Progenitor cell of endocrine pancreas (in vitro differentiated cells): ENCODE data around the gene GMEB2. TPM values are rescaled to one million over a fixed set of nuclear protein-coding genes. Genes with fewer than 3 reads are reported as not detected.
"Not testable (repeated sequence)": the region's sequence is repeated elsewhere in the genome, so short reads cannot be mapped to it uniquely, and the experiment has no call there.

ENCODE experiments used
- DNase-seq: peaks from one replicate; pipeline ENCODE4 v3.0.0; 2021; ENCODE audit warnings: low spot score; ENCODE audit not compliant: unreplicated experiment
- H3K27ac Mint-ChIP-seq: 2 replicates; pipeline ENCODE4 v1.8.0; 2021; ENCODE audit warnings: mild to moderate bottlenecking, moderate library complexity, mixed read lengths
- H3K27me3 Mint-ChIP-seq: 2 replicates; pipeline ENCODE4 v1.8.0; 2021; ENCODE audit warnings: mixed read lengths
- H3K36me3 Mint-ChIP-seq: 2 replicates; pipeline ENCODE4 v1.8.0; 2022; ENCODE audit warnings: mixed read lengths; ENCODE audit not compliant: insufficient read depth
- H3K4me1 Mint-ChIP-seq: 2 replicates; pipeline ENCODE4 v1.8.0; 2021; ENCODE audit warnings: low read depth, mixed read lengths
- H3K4me3 Mint-ChIP-seq: 2 replicates; pipeline ENCODE4 v1.8.0; 2021; ENCODE audit warnings: low read depth, mild to moderate bottlenecking, moderate library complexity, mixed read lengths
- H3K9me3 Mint-ChIP-seq: 2 replicates; pipeline ENCODE4 v1.8.0; 2021; ENCODE audit warnings: low read depth, mixed read lengths
- total RNA-seq: library from RNA; stranded (reverse); gene quantifications from 2 replicates; pipeline ENCODE4 v1.2.1, GENCODE V29; 2021
- TF ChIP-seq, protein P1 (sequence below): fragments of 200-600 bp; sonication (generic); IDR thresholded peaks from one replicate; pipeline ENCODE4 v1.5.0; 2021; ENCODE audit warnings: antibody characterized with exemption, mild to moderate bottlenecking; ENCODE audit not compliant: unreplicated experiment

Gene GMEB2
- total RNA-seq, 1 donor from 2014 or later, result 15.1 TPM

DNA sequence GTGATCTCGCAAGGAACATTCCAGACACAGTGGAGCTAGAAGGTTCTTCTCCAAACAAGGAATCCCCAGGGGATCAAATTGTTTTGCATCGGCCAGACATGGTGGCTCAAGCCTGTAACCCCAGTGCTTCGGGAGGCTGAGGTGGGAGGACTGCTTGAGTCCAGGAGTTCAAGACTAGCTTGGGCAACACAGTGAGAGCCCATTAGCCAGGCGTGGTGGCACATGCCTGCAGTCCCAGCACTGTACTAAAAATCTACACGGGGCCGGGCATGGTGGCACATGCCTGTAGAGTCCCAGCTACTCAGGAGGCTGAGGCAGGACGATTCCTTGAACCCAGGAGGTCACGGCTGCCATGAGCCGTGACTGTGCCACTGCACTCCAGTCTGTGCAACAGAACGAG, 15.3 kb downstream of the GMEB2 start:
- Mint-ChIP-seq H3K4me3 (no peak overlapping the region), H3K27ac (no peak overlapping the region), H3K9me3 (peaks cover 5% of the 10 kb centered on the region), H3K36me3 (peaks cover 23% of the 10 kb centered on the region), H3K4me1 (no peaks in the 10 kb centered on the region), H3K27me3 (no peaks in the 10 kb centered on the region)
- no peak for DNase-seq
- TF ChIP-seq, protein P1, sequence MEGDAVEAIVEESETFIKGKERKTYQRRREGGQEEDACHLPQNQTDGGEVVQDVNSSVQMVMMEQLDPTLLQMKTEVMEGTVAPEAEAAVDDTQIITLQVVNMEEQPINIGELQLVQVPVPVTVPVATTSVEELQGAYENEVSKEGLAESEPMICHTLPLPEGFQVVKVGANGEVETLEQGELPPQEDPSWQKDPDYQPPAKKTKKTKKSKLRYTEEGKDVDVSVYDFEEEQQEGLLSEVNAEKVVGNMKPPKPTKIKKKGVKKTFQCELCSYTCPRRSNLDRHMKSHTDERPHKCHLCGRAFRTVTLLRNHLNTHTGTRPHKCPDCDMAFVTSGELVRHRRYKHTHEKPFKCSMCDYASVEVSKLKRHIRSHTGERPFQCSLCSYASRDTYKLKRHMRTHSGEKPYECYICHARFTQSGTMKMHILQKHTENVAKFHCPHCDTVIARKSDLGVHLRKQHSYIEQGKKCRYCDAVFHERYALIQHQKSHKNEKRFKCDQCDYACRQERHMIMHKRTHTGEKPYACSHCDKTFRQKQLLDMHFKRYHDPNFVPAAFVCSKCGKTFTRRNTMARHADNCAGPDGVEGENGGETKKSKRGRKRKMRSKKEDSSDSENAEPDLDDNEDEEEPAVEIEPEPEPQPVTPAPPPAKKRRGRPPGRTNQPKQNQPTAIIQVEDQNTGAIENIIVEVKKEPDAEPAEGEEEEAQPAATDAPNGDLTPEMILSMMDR, result no peak

DNA sequence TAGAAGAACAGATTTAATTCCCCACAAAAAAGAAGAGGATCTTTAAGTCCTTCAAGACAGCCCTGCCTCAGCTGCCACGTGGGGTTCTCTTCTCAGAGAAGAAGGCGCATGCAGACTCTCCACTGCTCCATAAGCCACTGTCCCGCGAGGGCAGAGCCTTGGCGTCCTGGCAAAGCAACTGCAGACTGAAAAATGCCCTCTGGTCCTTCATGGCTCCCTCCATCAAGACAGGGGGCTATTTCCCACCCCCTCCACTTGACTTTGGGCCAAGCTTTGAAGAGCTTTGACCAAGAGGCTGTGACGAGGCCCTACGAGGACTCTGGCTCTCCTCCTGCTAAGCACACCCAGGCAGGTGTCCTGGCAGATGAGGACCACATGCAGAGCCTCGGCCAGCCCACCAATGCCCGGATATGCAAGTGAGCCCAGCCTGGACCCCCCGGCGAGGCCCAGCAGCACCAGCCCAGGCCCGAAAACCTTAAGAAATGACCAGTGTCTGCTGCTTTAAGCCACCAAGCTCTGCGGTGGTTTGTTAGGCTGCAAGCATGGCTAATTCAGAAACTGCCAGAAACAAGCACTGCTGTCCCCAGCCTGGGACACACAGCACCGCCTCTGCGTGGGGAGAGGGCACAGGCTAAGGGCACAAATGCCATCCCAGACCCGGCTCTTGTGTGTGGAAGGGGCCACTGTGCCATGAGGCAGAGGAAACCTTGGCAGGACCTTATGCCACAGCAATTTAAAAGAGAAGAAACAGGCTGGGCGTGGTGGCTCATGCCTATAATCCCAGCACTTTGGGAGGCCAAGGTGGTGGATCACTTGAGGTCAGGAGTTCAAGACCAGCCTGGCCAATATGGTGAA, 16.1 kb downstream of the GMEB2 start:
- Mint-ChIP-seq H3K27ac (no peak overlapping the region), H3K4me3 (no peak overlapping the region), H3K36me3 (peaks cover 18% of the 10 kb centered on the region), H3K9me3 (peaks cover 5% of the 10 kb centered on the region), H3K4me1 (no peaks in the 10 kb centered on the region), H3K27me3 (no peaks in the 10 kb centered on the region)
- TF ChIP-seq, protein P1, result no peak
- no peak for DNase-seq

GRCh38 chr20:63606686-63607085, 20.2 kb downstream of the GMEB2 start:
- H3K36me3 Mint-ChIP-seq, result peaks cover 3% of the 10 kb centered on the region
- TF ChIP-seq, protein P1, result no peak
- no peak for DNase-seq
- no peaks in the 10 kb centered on the region for H3K27me3 Mint-ChIP-seq
- no peak overlapping the region for H3K27ac Mint-ChIP-seq
- H3K9me3 Mint-ChIP-seq, result no peaks in the 10 kb centered on the region
- no peaks in the 10 kb centered on the region for H3K4me1 Mint-ChIP-seq
- H3K4me3 Mint-ChIP-seq, result no peak overlapping the region

DNA sequence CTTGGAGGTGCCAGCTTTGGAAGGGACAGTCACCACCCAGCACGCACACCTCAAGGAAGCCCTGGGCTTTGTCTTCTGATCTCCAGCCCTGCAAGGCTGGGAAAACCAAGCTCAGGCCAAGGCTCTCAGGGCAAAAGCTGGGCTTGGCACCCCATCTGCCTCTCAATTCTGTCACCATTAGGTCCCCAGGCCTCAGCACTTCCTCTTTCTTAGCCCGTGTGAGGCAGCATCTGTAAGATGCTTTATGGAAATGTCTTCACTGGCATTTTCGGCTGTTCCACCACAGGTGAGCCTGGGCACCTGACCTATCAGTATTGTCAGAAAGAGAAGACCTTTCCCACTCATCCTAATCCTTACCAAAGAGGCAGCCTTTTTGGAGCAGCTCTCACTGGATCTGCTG, 24.6 kb downstream of the GMEB2 start:
- H3K9me3 Mint-ChIP-seq, result no peaks in the 10 kb centered on the region
- DNase-seq, result no peak
- no peak overlapping the region for H3K4me3 Mint-ChIP-seq
- no peaks in the 10 kb centered on the region for H3K27me3 Mint-ChIP-seq
- TF ChIP-seq, protein P1, result no peak
- H3K4me1 Mint-ChIP-seq, result no peaks in the 10 kb centered on the region
- H3K27ac Mint-ChIP-seq, result no peak overlapping the region
- H3K36me3 Mint-ChIP-seq, result peaks cover 9% of the 10 kb centered on the region

GRCh38 chr20:63601679-63602078, 25.2 kb downstream of the GMEB2 start:
- DNase-seq, H3K9me3 Mint-ChIP-seq, H3K27me3 Mint-ChIP-seq: not testable (repeated sequence)

More at GRCh38 chr20:63601679-63602078, 25.2 kb downstream of the GMEB2 start:
- H3K4me3 Mint-ChIP-seq, H3K36me3 Mint-ChIP-seq, H3K27ac Mint-ChIP-seq, H3K4me1 Mint-ChIP-seq: not testable (repeated sequence)
